ENCODE results near the gene LTB4R.
A peak's percentile ranks its signal among the peaks of the same experiment; 100 is the strongest.

The LTB4R gene

GRCh38 chr14:24365600-24366412 lies 54.5 kb downstream of the LTB4R start:
- peak overlapping the region; percentile 44 for H3K4me3 ChIP-seq (ENCODE audit: low read depth, low read length)
- TF ChIP-seq CTCF (IDR thresholded peaks at IDR 0.05; ENCODE audit: control insufficient read depth, extremely low read depth, insufficient read depth) = peak; percentile 67
- DNase-seq (ENCODE audit: low read depth) = peak; percentile 55

- no peak for DNase-seq (ENCODE audit: low read depth)
- TF ChIP-seq CTCF (IDR thresholded peaks at IDR 0.05; ENCODE audit: control insufficient read depth, extremely low read depth, insufficient read depth) = no peak
- H3K4me3 ChIP-seq (ENCODE audit: low read depth, low read length) = peak overlapping the region; percentile 44
Measured at GRCh38 chr14:24366413-24366720, 55.1 kb downstream of the LTB4R start.

GRCh38 chr14:24366721-24367513 lies 55.6 kb downstream of the LTB4R start:
- DNase-seq (ENCODE audit: low read depth) = peak; percentile 92
- no peak for TF ChIP-seq CTCF (IDR thresholded peaks at IDR 0.05; ENCODE audit: control insufficient read depth, extremely low read depth, insufficient read depth)
- peak overlapping the region; percentile 44 for H3K4me3 ChIP-seq (ENCODE audit: low read depth, low read length)

Data from LNCaP clone FGC (cell line).